ENCODE data around the gene DNAJB14. TPM values are rescaled to one million over a fixed set of nuclear protein-coding genes. Genes with fewer than 3 reads are reported as not detected.

Gene DNAJB14
- polyA plus RNA-seq (2013, experiment 1 of 2), result 17.0 TPM
- 16.0 TPM for polyA plus RNA-seq (2013, experiment 2 of 2)

DNA sequence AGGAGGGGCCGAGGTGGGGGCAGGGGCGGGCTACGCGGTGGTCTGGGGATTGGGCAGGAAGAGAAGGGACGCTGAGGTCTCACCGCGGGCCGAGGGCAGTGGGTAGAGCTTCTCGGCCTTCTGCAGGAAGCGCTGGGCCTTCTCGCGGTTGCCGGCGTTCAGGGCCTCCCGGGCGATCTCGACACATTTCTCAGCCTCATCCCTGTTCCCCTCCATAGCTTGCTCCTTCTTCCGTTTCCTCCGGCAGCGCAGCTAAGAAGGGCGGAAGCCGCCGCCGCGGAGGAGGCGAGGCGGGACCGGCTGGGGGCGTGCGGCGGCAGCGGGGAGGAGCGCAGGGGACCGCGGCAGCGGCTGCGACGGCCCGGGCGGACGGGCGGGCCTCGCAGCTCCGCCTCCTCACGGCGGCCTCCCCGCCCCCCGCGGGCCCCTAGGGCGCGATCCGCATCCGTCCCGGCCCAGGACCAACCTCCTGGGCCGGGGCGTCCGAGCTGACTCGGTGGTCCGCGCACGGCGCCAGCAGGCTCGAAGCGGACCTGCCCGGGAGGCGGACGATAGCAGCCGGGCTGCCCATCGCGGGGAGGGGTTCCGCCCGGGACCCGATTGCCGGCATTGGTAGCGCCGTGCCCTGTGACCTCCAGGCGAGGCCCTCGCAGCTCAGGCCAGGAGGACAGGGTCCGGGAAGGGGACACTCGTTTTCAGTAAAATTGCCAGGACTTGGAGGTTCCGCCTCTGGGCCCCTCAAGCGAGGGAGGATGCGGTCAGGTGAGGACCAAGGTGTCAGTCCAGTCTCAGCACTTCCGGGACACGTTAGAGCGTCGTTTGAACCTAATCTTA lies at the start of gene DNAJB14:
Gene DNAJB14, minus strand, starts transcription at position 263 of the 834 bp plus-strand sequence. Its CDS starts 47 bp downstream, at position 216.
- Histone ChIP-seq H3K4ac (ENCODE audit: low read depth, low read length) (peak within 1 kb of the TSS; percentile 93), H3K79me2 (ENCODE audit: control insufficient read depth, insufficient read depth, low read length) (peaks cover 38% of the 10 kb centered on the region), H2BK5ac (ENCODE audit: low read length) (peak within 1 kb of the TSS; percentile 52), H3K4me3 (ENCODE audit: low read length) (peak within 1 kb of the TSS; percentile 93), H3K79me1 (ENCODE audit: low read length) (no peaks in the 10 kb centered on the region), H3K56ac (ENCODE audit: low read length) (peak within 1 kb of the TSS; percentile 95), H3K9ac (ENCODE audit: low read length) (peak within 1 kb of the TSS; percentile 91), H2BK15ac (replicated peaks; ENCODE audit: low read depth) (no peak within 1 kb of the TSS), H3K36me3 (ENCODE audit: control insufficient read depth, insufficient read depth, low read length) (peaks cover 4% of the 10 kb centered on the region), H3K27me3 (ENCODE audit: insufficient read depth, low read length, poor library complexity) (peaks cover 2% of the 10 kb centered on the region), H3K18ac (ENCODE audit: low read length) (peak within 1 kb of the TSS; percentile 77), H2BK120ac (ENCODE audit: low read depth, low read length) (no peak within 1 kb of the TSS), H3K27ac (ENCODE audit: low read depth, low read length) (peak within 1 kb of the TSS; percentile 98), H4K5ac (ENCODE audit: low read length) (no peak within 1 kb of the TSS), H3K4me2 (ENCODE audit: low read length) (peak within 1 kb of the TSS; percentile 37), H4K8ac (ENCODE audit: low read depth, low read length) (no peak within 1 kb of the TSS), H3K23ac (ENCODE audit: low read length) (no peak within 1 kb of the TSS), H3K4me1 (ENCODE audit: control insufficient read depth, low read depth, low read length) (peaks cover 2% of the 10 kb centered on the region), H2AK5ac (ENCODE audit: low read length) (no peak within 1 kb of the TSS)
- WGBS (ENCODE audit: extremely low coverage, insufficient coverage, low lambda C conversion rate), result no CpG with 5 or more reads among the region's 87 CpGs
- peak; percentile 86 for DNase-seq

DNA sequence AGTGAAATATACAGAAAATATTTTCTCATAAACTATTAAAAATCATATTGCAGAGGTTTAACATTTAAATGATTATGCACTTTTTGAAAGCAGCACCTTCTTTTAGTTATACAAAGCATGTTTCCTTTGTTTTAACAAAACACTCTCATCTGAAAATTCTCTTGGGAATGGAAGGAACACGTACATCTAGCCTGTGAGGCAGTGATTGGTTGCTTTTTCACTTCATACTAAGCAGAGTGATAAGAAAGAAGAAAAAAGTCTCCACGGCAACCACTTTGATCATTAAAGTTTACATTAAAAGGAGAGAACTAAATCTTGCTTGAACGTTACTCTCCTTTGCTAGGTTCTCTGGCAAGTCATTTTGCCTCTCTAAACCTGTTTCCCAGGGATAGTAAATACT lies 45.3 kb upstream of the DNAJB14 start:
- H3K27me3 ChIP-seq (ENCODE audit: insufficient read depth, low read length, poor library complexity), result no peaks in the 10 kb centered on the region
- H3K9ac ChIP-seq (ENCODE audit: low read length), result no peak overlapping the region
- no peak overlapping the region for H3K18ac ChIP-seq (ENCODE audit: low read length)
- H3K36me3 ChIP-seq (ENCODE audit: control insufficient read depth, insufficient read depth, low read length), result no peaks in the 10 kb centered on the region
- no peak overlapping the region for H2AK5ac ChIP-seq (ENCODE audit: low read length)
- H3K23ac ChIP-seq (ENCODE audit: low read length), result no peak overlapping the region
- H2BK15ac ChIP-seq (replicated peaks; ENCODE audit: low read depth), result no peak overlapping the region
- no peak overlapping the region for H4K5ac ChIP-seq (ENCODE audit: low read length)
- no peaks in the 10 kb centered on the region for H3K4me1 ChIP-seq (ENCODE audit: control insufficient read depth, low read depth, low read length)
- H4K8ac ChIP-seq (ENCODE audit: low read depth, low read length), result no peak overlapping the region
- no peak overlapping the region for H2BK120ac ChIP-seq (ENCODE audit: low read depth, low read length)
- no peak overlapping the region for H3K4me2 ChIP-seq (ENCODE audit: low read length)
- no CpG with 5 or more reads among the region's 3 CpGs for whole genome bisulfite sequencing (ENCODE audit: extremely low coverage, insufficient coverage, low lambda C conversion rate)
- no peak overlapping the region for H2BK5ac ChIP-seq (ENCODE audit: low read length)
- H3K27ac ChIP-seq (ENCODE audit: low read depth, low read length), result no peak overlapping the region
- no peak overlapping the region for H3K4me3 ChIP-seq (ENCODE audit: low read length)
- H3K56ac ChIP-seq (ENCODE audit: low read length), result no peak overlapping the region
- no peak overlapping the region for H3K4ac ChIP-seq (ENCODE audit: low read depth, low read length)
- no peak for DNase-seq
- no peaks in the 10 kb centered on the region for H3K79me1 ChIP-seq (ENCODE audit: low read length)
- no peaks in the 10 kb centered on the region for H3K79me2 ChIP-seq (ENCODE audit: control insufficient read depth, insufficient read depth, low read length)

DNA sequence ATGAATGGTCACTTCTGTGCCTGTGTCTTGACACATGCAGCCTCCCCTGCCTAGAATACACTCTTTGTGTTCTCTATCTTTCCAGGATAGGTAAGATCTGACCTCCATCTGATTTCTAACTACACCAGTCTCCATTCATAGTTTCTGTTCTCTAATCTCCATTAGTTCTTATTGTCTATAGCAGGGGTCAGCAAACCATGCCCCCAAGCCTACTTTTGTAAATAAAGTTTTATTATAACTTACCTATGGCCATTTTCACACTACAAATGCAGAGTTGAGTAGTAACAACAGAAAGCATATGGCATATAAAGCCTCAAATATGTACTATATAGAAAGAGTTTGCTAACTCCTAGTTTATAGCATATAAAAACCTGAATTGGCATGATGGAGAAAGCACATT lies 41.3 kb upstream of the DNAJB14 start:
- no peak overlapping the region for H2BK15ac ChIP-seq (replicated peaks; ENCODE audit: low read depth)
- no peak overlapping the region for H3K23ac ChIP-seq (ENCODE audit: low read length)
- H3K27me3 ChIP-seq (ENCODE audit: insufficient read depth, low read length, poor library complexity), result no peaks in the 10 kb centered on the region
- H3K56ac ChIP-seq (ENCODE audit: low read length), result no peak overlapping the region
- H3K79me2 ChIP-seq (ENCODE audit: control insufficient read depth, insufficient read depth, low read length), result no peaks in the 10 kb centered on the region
- H3K9ac ChIP-seq (ENCODE audit: low read length), result no peak overlapping the region
- H4K5ac ChIP-seq (ENCODE audit: low read length), result no peak overlapping the region
- no peak overlapping the region for H2BK5ac ChIP-seq (ENCODE audit: low read length)
- no peak overlapping the region for H3K27ac ChIP-seq (ENCODE audit: low read depth, low read length)
- H3K18ac ChIP-seq (ENCODE audit: low read length), result no peak overlapping the region
- no peak overlapping the region for H4K8ac ChIP-seq (ENCODE audit: low read depth, low read length)
- no peak overlapping the region for H3K4me2 ChIP-seq (ENCODE audit: low read length)
- H2BK120ac ChIP-seq (ENCODE audit: low read depth, low read length), result no peak overlapping the region
- no peak overlapping the region for H3K4ac ChIP-seq (ENCODE audit: low read depth, low read length)
- H3K4me3 ChIP-seq (ENCODE audit: low read length), result no peak overlapping the region
- H2AK5ac ChIP-seq (ENCODE audit: low read length), result no peak overlapping the region
- no peaks in the 10 kb centered on the region for H3K79me1 ChIP-seq (ENCODE audit: low read length)
- DNase-seq, result no peak
- H3K36me3 ChIP-seq (ENCODE audit: control insufficient read depth, insufficient read depth, low read length), result no peaks in the 10 kb centered on the region
- no peaks in the 10 kb centered on the region for H3K4me1 ChIP-seq (ENCODE audit: control insufficient read depth, low read depth, low read length)

DNA sequence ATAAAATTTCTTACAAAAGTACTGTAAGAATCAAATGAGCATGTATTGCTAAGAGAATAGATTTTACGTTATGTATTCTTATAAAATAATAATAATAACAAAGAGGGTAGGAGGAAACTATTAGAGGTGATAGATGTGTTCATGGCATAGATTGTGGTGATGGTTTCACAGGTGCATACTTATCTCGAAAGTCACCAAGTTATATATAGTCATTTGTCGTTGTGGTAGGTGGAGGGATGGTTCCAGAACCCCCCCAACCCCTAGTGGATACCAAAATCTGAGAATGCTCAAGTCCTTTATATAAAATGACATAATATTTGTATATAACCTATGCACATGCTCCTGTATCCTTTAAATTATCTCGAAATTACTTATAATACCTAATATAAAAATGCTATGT lies 40.4 kb upstream of the DNAJB14 start:
- H3K18ac ChIP-seq (ENCODE audit: low read length), result no peak overlapping the region
- no peak overlapping the region for H3K9ac ChIP-seq (ENCODE audit: low read length)
- H2BK120ac ChIP-seq (ENCODE audit: low read depth, low read length), result no peak overlapping the region
- no peak overlapping the region for H4K8ac ChIP-seq (ENCODE audit: low read depth, low read length)
- no peak overlapping the region for H3K23ac ChIP-seq (ENCODE audit: low read length)
- no CpG with 5 or more reads among the region's 4 CpGs for WGBS (ENCODE audit: extremely low coverage, insufficient coverage, low lambda C conversion rate)
- no peaks in the 10 kb centered on the region for H3K36me3 ChIP-seq (ENCODE audit: control insufficient read depth, insufficient read depth, low read length)
- DNase-seq, result no peak
- H3K4me2 ChIP-seq (ENCODE audit: low read length), result no peak overlapping the region
- H3K79me1 ChIP-seq (ENCODE audit: low read length), result no peaks in the 10 kb centered on the region
- no peak overlapping the region for H3K4me3 ChIP-seq (ENCODE audit: low read length)
- no peak overlapping the region for H2BK5ac ChIP-seq (ENCODE audit: low read length)
- H3K4ac ChIP-seq (ENCODE audit: low read depth, low read length), result no peak overlapping the region
- H4K5ac ChIP-seq (ENCODE audit: low read length), result no peak overlapping the region
- H3K4me1 ChIP-seq (ENCODE audit: control insufficient read depth, low read depth, low read length), result no peaks in the 10 kb centered on the region
- H3K56ac ChIP-seq (ENCODE audit: low read length), result no peak overlapping the region
- H2AK5ac ChIP-seq (ENCODE audit: low read length), result no peak overlapping the region
- no peak overlapping the region for H3K27ac ChIP-seq (ENCODE audit: low read depth, low read length)
- H3K79me2 ChIP-seq (ENCODE audit: control insufficient read depth, insufficient read depth, low read length), result no peaks in the 10 kb centered on the region
- no peak overlapping the region for H2BK15ac ChIP-seq (replicated peaks; ENCODE audit: low read depth)
- no peaks in the 10 kb centered on the region for H3K27me3 ChIP-seq (ENCODE audit: insufficient read depth, low read length, poor library complexity)

DNA sequence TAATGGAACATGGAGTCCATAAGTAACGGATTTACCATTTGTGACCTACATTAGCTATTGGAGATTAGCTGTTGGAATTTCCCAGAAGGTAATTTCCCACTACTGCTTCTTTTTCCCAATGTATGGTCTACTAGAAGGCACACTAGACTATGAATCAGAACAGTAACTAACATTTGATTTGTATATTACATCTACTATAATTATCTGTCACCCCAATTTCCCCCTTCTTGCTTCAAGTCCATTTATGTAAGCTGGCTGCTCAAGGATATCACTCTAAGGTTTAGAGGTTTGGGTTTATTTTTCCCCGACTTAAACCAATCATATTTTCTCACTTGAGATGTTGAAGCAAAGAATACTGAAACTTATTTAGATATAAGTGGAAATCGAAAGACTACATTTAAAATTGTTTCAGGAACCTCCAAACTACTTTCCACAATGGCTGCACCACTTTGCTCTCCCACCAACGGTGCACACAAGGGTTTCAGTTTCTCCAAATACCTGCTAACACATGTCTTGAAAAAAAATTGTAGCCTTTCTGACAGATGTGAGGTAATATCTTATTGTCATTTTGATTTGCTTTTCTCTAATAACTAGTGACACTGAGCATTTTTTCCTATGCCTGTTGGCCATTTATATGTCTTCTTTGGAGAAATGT lies 37.0 kb upstream of the DNAJB14 start:
- Histone ChIP-seq H3K18ac (ENCODE audit: low read length) (no peak overlapping the region), H3K4me3 (ENCODE audit: low read length) (no peak overlapping the region), H3K56ac (ENCODE audit: low read length) (no peak overlapping the region), H3K4ac (ENCODE audit: low read depth, low read length) (no peak overlapping the region), H3K4me1 (ENCODE audit: control insufficient read depth, low read depth, low read length) (no peaks in the 10 kb centered on the region), H3K27ac (ENCODE audit: low read depth, low read length) (no peak overlapping the region), H2BK120ac (ENCODE audit: low read depth, low read length) (no peak overlapping the region), H3K79me1 (ENCODE audit: low read length) (no peaks in the 10 kb centered on the region), H2BK15ac (replicated peaks; ENCODE audit: low read depth) (no peak overlapping the region), H4K5ac (ENCODE audit: low read length) (no peak overlapping the region), H2AK5ac (ENCODE audit: low read length) (no peak overlapping the region), H3K9ac (ENCODE audit: low read length) (no peak overlapping the region), H3K4me2 (ENCODE audit: low read length) (no peak overlapping the region), H3K36me3 (ENCODE audit: control insufficient read depth, insufficient read depth, low read length) (no peaks in the 10 kb centered on the region), H2BK5ac (ENCODE audit: low read length) (no peak overlapping the region), H4K8ac (ENCODE audit: low read depth, low read length) (no peak overlapping the region), H3K23ac (ENCODE audit: low read length) (no peak overlapping the region), H3K79me2 (ENCODE audit: control insufficient read depth, insufficient read depth, low read length) (no peaks in the 10 kb centered on the region), H3K27me3 (ENCODE audit: insufficient read depth, low read length, poor library complexity) (no peaks in the 10 kb centered on the region)
- no CpG with 5 or more reads among the region's 4 CpGs for WGBS (ENCODE audit: extremely low coverage, insufficient coverage, low lambda C conversion rate)
- no peak for DNase-seq

Measured in mesendoderm (in vitro differentiated cells).